Esophagus mucosa (tissue), 1 donor: ENCODE results near the gene SYNC. TPM values are rescaled to one million over a fixed set of nuclear protein-coding genes. Genes with fewer than 3 reads are reported as not detected.
"Not testable (repeated sequence)": the region's sequence is repeated elsewhere in the genome, so short reads cannot be mapped to it uniquely, and the experiment has no call there.

Experiments
- ATAC-seq: fragments of 200-7000 bp; cut with Tn5 transposase; one replicate; pipeline ENCODE4 v1.9.1; 2020
- total RNA-seq: library from RNA; stranded (reverse); gene quantifications from one replicate; pipeline ENCODE4 v1.2.4, GENCODE V29; 2023
- donor health status: DM: yes; HTN: yes; CAD: no.

Gene SYNC
- total RNA-seq, 1 donor from 2014 or later: 5.0 TPM

DNA sequence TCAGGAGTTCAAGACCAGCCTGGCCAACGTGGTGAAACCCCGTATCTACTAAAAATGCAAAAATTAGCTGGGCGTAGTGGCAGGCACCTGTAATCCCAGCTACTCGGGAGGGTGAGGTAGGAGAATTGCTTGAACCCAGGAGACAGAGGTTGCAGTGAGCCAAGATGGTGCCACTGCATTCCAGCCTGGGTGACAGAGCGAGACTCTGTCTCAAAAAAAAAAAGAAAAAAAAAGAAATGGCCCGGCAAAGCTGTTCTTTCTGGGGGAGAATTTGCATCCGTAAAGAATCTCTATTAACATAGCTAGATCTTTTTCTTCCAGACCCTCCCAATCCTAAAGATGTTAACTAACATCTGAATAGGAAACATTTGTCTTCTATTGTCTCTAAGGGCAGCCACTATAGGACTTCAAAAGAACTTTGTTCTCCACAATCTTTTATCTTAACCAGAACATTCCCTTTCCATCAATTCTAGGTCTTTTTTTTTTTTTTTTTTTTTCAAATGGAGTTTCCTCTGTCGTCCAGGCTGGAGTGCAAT, 60.2 kb downstream of the SYNC start:
- not testable (repeated sequence) for ATAC-seq

DNA sequence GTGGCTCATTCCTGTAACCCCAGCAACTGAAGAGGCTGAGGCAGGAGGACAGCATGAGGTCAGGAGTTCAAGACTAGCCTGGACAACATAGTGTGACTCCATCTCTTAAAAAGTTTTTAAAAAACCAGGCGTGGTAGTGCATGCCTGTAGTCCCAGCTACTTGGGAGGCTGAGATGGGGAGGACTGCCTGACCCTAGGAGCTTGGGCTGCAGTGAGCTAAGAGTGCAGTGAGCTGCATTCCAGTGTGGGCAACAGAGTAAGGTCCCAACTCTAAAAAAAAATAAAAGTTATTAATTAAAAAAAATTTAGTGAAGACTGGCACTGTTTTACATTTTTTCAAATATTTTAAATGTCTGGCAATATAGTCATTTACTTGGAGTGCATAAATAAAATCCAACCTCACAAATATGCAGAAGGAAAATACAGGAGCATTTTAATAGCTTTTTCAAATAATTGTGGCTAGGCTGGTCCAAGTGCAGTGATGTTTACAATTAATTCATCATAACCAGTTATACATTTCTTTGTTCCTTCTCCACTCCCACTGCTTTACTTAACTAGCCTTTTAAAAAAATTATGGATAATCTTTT, 63.0 kb downstream of the SYNC start:
- ATAC-seq: no peak

DNA sequence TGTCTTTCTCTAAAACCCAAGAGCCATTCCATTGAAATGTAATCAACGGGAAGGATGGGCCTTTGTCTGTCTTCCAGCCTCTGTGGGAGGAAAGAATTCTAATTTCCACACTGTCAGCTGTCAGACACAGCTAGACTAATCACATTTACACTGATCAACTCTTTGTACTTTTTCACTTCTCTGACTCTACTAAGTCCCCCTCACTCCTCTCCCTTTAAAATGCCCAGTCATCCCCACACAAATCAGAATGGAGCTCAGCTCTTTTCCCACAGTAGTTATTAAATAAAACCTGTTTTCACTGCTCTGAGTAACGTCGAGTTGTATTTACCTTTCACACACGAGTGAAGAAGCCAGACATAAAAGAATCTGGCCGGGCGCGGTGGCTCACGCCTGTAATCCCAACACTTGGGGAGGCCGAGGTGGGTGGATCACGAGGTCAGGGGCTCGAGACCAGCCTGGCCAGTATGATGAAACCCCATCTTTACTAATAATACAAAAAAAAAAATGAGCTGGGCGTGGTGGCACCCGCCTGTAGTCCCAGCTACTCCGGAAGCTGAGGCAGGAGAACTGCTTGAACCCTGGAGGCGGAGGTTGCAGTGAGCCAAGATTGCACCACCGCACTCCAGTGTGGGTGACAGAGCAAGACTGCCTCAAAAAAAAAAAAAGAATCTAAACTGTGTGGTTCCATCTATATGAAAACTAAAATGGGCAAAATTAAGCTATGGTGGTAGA, 65.5 kb downstream of the SYNC start:
- peak; percentile 95 for ATAC-seq

DNA sequence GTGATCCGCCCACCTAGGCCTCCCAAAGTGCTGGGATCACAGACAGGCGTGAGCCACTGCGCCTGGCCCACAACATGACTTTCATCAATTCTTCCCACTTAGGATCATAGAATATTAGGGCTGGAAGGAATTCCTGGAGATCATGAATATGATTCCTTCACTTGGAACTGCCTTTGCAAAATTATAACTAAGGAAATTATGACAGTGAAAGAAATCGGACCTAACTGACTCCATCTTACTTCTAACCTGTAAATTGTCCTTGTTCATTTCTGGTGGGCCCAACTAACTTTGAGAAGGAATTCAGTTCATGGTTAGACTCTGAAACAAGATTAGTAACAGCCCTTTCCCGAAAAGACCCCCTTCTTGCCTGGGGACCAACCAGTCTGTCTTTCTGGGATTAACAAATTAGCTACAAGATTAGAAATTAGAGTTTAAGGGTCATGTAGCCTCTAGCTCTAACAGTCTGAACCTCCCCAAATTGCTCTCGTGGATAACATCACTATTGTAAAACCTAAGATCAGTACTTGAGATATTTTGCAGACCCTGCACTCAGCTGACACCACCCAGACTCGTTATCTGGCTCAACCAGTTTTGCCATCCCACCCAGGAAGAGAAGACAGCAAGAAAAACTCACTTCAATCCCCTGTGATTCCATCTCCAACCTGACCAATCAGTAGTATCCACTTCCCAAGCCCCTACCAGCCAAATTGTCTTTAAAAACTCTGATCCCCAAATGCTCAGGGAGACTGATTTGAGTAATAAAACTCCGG, 66.9 kb downstream of the SYNC start:
- ATAC-seq: no peak

DNA sequence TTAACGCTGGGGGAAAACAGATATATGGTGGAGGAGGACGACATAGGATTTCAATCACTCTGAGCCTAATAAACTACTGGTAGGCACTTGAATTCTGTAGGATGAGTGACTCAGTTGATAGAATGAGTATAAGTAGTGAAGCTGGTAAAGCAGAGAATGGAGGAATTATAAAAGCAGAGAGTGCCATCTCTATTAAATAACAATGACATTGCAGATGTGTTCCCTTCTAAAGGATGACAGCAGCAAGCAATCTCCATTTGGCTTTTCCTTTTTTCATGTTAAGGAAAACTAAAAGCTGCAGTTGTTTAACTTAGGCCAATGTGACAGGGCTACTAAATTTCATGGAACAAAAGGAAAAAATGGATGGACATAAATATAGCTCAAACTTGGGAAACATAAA, 69.7 kb downstream of the SYNC start:
- no peak for ATAC-seq

DNA sequence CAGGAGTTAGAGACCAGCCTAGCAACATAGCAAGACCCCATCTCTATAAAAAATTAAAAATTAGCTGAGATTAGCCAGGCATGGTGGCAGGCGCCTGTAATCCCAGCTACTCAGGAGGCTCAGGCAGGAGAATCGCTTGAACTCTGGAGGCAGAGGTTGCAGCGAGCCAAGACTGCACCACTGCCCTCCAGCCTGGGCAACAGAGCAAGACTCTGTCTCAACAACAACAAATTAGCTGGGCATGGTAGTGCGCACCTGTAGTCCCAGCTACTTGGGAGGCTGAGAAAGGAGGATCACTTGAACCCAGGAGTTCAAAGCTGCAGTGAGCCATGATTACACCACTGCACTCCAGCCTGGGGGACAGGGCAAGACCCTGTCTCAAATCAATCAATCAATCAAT, 72.4 kb downstream of the SYNC start:
- ATAC-seq: not testable (repeated sequence)

Other genes starting within 250 kb of the SYNC start
- not detected for gene ZBTB8B, start 237.7 kb downstream of the SYNC start, total RNA-seq
- gene ZBTB8A, start 163.3 kb downstream of the SYNC start, total RNA-seq: 3.1 TPM
- gene ZBTB8OS, start 52.2 kb downstream of the SYNC start, total RNA-seq: 30.6 TPM
- 95.8 TPM for gene RBBP4, start 51.6 kb downstream of the SYNC start, total RNA-seq
- gene YARS1, start 114.6 kb upstream of the SYNC start, total RNA-seq: 93.3 TPM
- 16.5 TPM for gene S100PBP, start 114.9 kb upstream of the SYNC start, total RNA-seq
- gene FNDC5, start 168.1 kb upstream of the SYNC start, total RNA-seq: not detected
- gene HPCA, start 183.7 kb upstream of the SYNC start, total RNA-seq: not detected
- gene TMEM54, start 198.6 kb upstream of the SYNC start, total RNA-seq: 127 TPM